H9 (cell line): ENCODE data around the gene PHYHIPL. TPM values are rescaled to one million over a fixed set of nuclear protein-coding genes. Genes with fewer than 3 reads are reported as not detected.

ENCODE experiments used
- DNase-seq: peaks from one replicate; pipeline ENCODE4 v3.0.0-alpha.2; 2017
- H2AFZ ChIP-seq: one replicate; pipeline ENCODE4 v1.6.1; 2013; ENCODE audit warnings: mild to moderate bottlenecking, low read length, control low read depth, moderate library complexity
- H2AK5ac ChIP-seq: 2 replicates; pipeline ENCODE4 v1.6.1; 2013; ENCODE audit warnings: low read length, control low read depth, mixed read lengths; ENCODE audit not compliant: insufficient read length
- H2BK120ac ChIP-seq: one replicate; pipeline ENCODE4 v1.6.1; 2013; ENCODE audit warnings: low read depth, mild to moderate bottlenecking, low read length, control low read depth, inconsistent platforms; ENCODE audit not compliant: poor library complexity, severe bottlenecking
- H2BK12ac ChIP-seq: 2 replicates; pipeline ENCODE4 v1.6.1; 2013; ENCODE audit warnings: low read length, control low read depth, mixed read lengths, low read depth; ENCODE audit not compliant: insufficient read length
- H2BK15ac ChIP-seq: 2 replicates; pipeline ENCODE4 v1.6.1; 2013; ENCODE audit warnings: low read depth, low read length, control low read depth
- H2BK20ac ChIP-seq: one replicate; pipeline ENCODE4 v1.6.1; 2013; ENCODE audit warnings: low read depth, mild to moderate bottlenecking, low read length, control low read depth, inconsistent platforms; ENCODE audit not compliant: poor library complexity, severe bottlenecking
- H2BK5ac ChIP-seq: 2 replicates; pipeline ENCODE4 v1.6.1; 2013; ENCODE audit warnings: low read length, control low read depth, mixed read lengths; ENCODE audit not compliant: insufficient read length
- H3K14ac ChIP-seq: 2 replicates; pipeline ENCODE4 v1.6.1; 2013; ENCODE audit warnings: low read length, control low read depth; ENCODE audit not compliant: insufficient read depth
- H3K18ac ChIP-seq: 2 replicates; pipeline ENCODE4 v1.6.1; 2013; ENCODE audit warnings: low read depth, mild to moderate bottlenecking, mixed read lengths, low read length, control low read depth; ENCODE audit not compliant: insufficient read length
- H3K23ac ChIP-seq: 2 replicates; pipeline ENCODE4 v1.6.1; 2013; ENCODE audit warnings: low read length, control low read depth, mixed read lengths, low read depth; ENCODE audit not compliant: insufficient read length
- H3K23me2 ChIP-seq: 2 replicates; pipeline ENCODE4 v1.6.1; 2013; ENCODE audit warnings: low read depth, mild to moderate bottlenecking, mixed read lengths, low read length, control low read depth; ENCODE audit not compliant: insufficient read length, poor library complexity, severe bottlenecking
- H3K27ac ChIP-seq: 2 replicates; pipeline ENCODE4 v1.5.1; 2013; ENCODE audit warnings: low read length, control low read depth, mixed read lengths, low read depth; ENCODE audit not compliant: insufficient read length
- H3K27me3 ChIP-seq: 2 replicates; pipeline ENCODE4 v1.6.1; 2013; ENCODE audit warnings: low read length, control low read depth, inconsistent platforms; ENCODE audit not compliant: insufficient read depth
- H3K4ac ChIP-seq: 2 replicates; pipeline ENCODE4 v1.6.1; 2013; ENCODE audit warnings: low read depth, mild to moderate bottlenecking, control low read depth, inconsistent platforms, low read length, moderate library complexity
- H3K4me1 ChIP-seq: 2 replicates; pipeline ENCODE4 v1.6.1; 2013; ENCODE audit warnings: low read length, control low read depth, inconsistent platforms; ENCODE audit not compliant: insufficient read depth
- H3K4me2 ChIP-seq: 2 replicates; pipeline ENCODE4 v1.6.1; 2013; ENCODE audit warnings: low read length, control low read depth, mixed read lengths; ENCODE audit not compliant: insufficient read length, insufficient read depth
- H3K56ac ChIP-seq: 2 replicates; pipeline ENCODE4 v1.6.1; 2013; ENCODE audit warnings: low read depth, mild to moderate bottlenecking, mixed read lengths, low read length, control low read depth; ENCODE audit not compliant: insufficient read length
- H3K79me1 ChIP-seq: 2 replicates; pipeline ENCODE4 v1.6.1; 2013; ENCODE audit warnings: low read depth, mild to moderate bottlenecking, moderate library complexity, low read length, control low read depth, inconsistent platforms; ENCODE audit not compliant: insufficient read depth, poor library complexity, severe bottlenecking
- H3K79me2 ChIP-seq: 2 replicates; pipeline ENCODE4 v1.6.1; 2013; ENCODE audit warnings: low read length, control low read depth, inconsistent platforms; ENCODE audit not compliant: insufficient read depth
- H3K9ac ChIP-seq: 2 replicates; pipeline ENCODE4 v1.6.1; 2013; ENCODE audit warnings: low read length, control low read depth, mixed read lengths; ENCODE audit not compliant: insufficient read length; ENCODE audit errors: extremely low read depth
- H3K9me3 ChIP-seq: one replicate; pipeline ENCODE4 v1.6.1; 2013; ENCODE audit warnings: low read depth, low read length, inconsistent platforms; ENCODE audit not compliant: control insufficient read depth
- H3T11ph ChIP-seq: one replicate; pipeline ENCODE4 v1.6.1; 2013; ENCODE audit warnings: mild to moderate bottlenecking, low read length, control low read depth, inconsistent platforms
- H4K20me1 ChIP-seq: one replicate; pipeline ENCODE4 v1.6.1; 2013; ENCODE audit not compliant: control insufficient read depth, insufficient read length, insufficient read depth
- H4K5ac ChIP-seq: 2 replicates; pipeline ENCODE4 v1.6.1; 2013; ENCODE audit warnings: low read depth, mild to moderate bottlenecking, mixed read lengths, low read length, control low read depth; ENCODE audit not compliant: insufficient read length
- H4K8ac ChIP-seq: replicated peaks from 2 replicates; pipeline ENCODE4 v1.6.1; 2013; ENCODE audit warnings: low read length, control low read depth, mixed read lengths, low read depth; ENCODE audit not compliant: insufficient read length
- H4K91ac ChIP-seq: 2 replicates; pipeline ENCODE4 v1.6.1; 2013; ENCODE audit warnings: low read depth, mild to moderate bottlenecking, moderate library complexity, mixed read lengths, low read length, control low read depth; ENCODE audit not compliant: insufficient read length
- H3K27ac Mint-ChIP-seq, 3 experiments: 2 replicates in 2 of 3; 3 replicates in 1 of 3; pipeline ENCODE4 v1.8.0; 2020 to 2021; ENCODE audit warnings: mixed read lengths in 3 of 3, mild to moderate bottlenecking in 1 of 3, moderate library complexity in 1 of 3
- H3K27me3 Mint-ChIP-seq: 2 replicates; pipeline ENCODE4 v1.8.0; 2021; ENCODE audit warnings: low read depth, mild to moderate bottlenecking, moderate library complexity, mixed read lengths
- H3K36me3 Mint-ChIP-seq, 3 experiments: 2 replicates in 2 of 3; 3 replicates in 1 of 3; pipeline ENCODE4 v1.8.0; 2020 to 2021; ENCODE audit warnings: low read depth in 3 of 3, mixed read lengths in 3 of 3; ENCODE audit not compliant: insufficient read depth in 1 of 3
- H3K4me1 Mint-ChIP-seq, 2 experiments: 2 replicates each; pipeline ENCODE4 v1.8.0; 2020; ENCODE audit warnings: mixed read lengths in 2 of 2
- H3K4me3 Mint-ChIP-seq, 2 experiments: 2 replicates in 1 of 2; 3 replicates in 1 of 2; pipeline ENCODE4 v1.8.0; 2020 to 2021; ENCODE audit warnings: mild to moderate bottlenecking in 2 of 2, mixed read lengths in 2 of 2, moderate library complexity in 1 of 2
- H3K9me3 Mint-ChIP-seq, 2 experiments: 2 replicates in 1 of 2; 3 replicates in 1 of 2; pipeline ENCODE4 v1.8.0; 2020; ENCODE audit warnings: mild to moderate bottlenecking in 2 of 2, mixed read lengths in 2 of 2, moderate library complexity in 1 of 2
- CTCF ChIP-seq: fragments of 200-600 bp; sonication (generic); conservative IDR thresholded peaks from 3 replicates; pipeline ENCODE4 v1.8.0; 2021; ENCODE audit warnings: antibody characterized with exemption, mild to moderate bottlenecking
- WGBS: extraction: QIAGEN DNeasy Blood & Tissue Kit; methylation state at CpG from one replicate; pipeline ENCODE4 v1.1.7; 2013; ENCODE audit warnings: missing lambda C conversion rate, low lambda C conversion rate, mixed read lengths; ENCODE audit not compliant: insufficient read length; ENCODE audit errors: extremely low coverage; 5-methylcytosine and 5-hydroxymethylcytosine counted together
- total RNA-seq: library from RNA; stranded (reverse); gene quantifications from 2 replicates; pipeline ENCODE4 v1.2.1, GENCODE V29; 2021

The PHYHIPL gene
- total RNA-seq, 1 experiment from 2014 or later = 0.44 TPM

- Histone ChIP-seq H3K23me2 (no peaks in the 10 kb centered on the region), H2BK12ac (no peak overlapping the region), H3K9me3 (no peaks in the 10 kb centered on the region), H2BK20ac (no peak overlapping the region), H2BK120ac (no peak overlapping the region), H3K23ac (no peak overlapping the region), H4K8ac (no peak overlapping the region), H3K4me1 (no peaks in the 10 kb centered on the region), H2BK5ac (no peak overlapping the region), H3K79me2 (no peaks in the 10 kb centered on the region), H4K5ac (no peak overlapping the region), H3T11ph (no peak overlapping the region), H3K4ac (no peak overlapping the region), H3K27ac (no peak overlapping the region), H2BK15ac (no peak overlapping the region), H3K56ac (no peak overlapping the region), H3K79me1 (no peaks in the 10 kb centered on the region), H3K18ac (no peak overlapping the region), H3K14ac (no peak overlapping the region), H2AFZ (no peak overlapping the region), H3K27me3 (no peaks in the 10 kb centered on the region), H4K20me1 (no peaks in the 10 kb centered on the region), H2AK5ac (no peak overlapping the region), H4K91ac (no peak overlapping the region), H3K9ac (no peak overlapping the region), H3K4me2 (no peak overlapping the region)
- no peak for TF ChIP-seq CTCF
- no CpG with 5 or more reads among the region's 2 CpGs for whole genome bisulfite sequencing
- H3K4me3 Mint-ChIP-seq = no peak overlapping the region
- no peaks in the 10 kb centered on the region for H3K27me3 Mint-ChIP-seq
- H3K36me3 Mint-ChIP-seq = no peaks in the 10 kb centered on the region
- H3K27ac Mint-ChIP-seq = no peak overlapping the region
- no peaks in the 10 kb centered on the region for H3K9me3 Mint-ChIP-seq
- no peak for DNase-seq
- no peaks in the 10 kb centered on the region for H3K4me1 Mint-ChIP-seq
Observed at GRCh38 chr10:59148701-59149100, 27.7 kb upstream of the PHYHIPL start.
